HuH-7 (cell line): ENCODE data around the gene GRIN2A.

ENCODE experiments used
- DNase-seq: peaks from one replicate; pipeline ENCODE4 v3.0.0; 2011; ENCODE audit warnings: low spot score

GRIN2A gene

GRCh38 chr16:10130538-10130937 is 51.7 kb downstream of the GRIN2A start:
- no peak for DNase-seq

GRCh38 chr16:10128397-10129258 is 53.6 kb downstream of the GRIN2A start:
- no peak for DNase-seq

GRCh38 chr16:10126686-10127085 is 55.5 kb downstream of the GRIN2A start:
- DNase-seq = no peak

DNA sequence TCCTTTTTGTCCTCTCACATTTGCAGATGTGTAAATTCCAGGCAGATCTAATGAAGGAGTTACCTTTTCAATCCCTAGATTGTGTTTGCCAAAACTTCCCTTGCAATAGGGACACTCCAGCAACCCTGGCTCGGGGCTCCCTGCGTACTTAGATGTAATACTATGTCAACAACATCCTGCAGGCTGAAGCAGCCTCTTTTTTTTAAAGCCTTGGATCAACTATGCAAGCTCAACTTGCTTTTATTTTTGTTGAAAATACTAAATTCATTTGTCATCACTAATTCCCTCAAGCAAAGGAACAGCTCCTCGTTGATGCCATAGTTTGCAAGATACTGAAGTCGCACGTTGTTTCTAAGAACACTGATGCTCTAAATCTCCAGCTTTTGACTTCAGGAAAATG is 59.1 kb downstream of the GRIN2A start:
- DNase-seq = no peak

GRCh38 chr16:10122546-10122945 is 59.7 kb downstream of the GRIN2A start:
- DNase-seq = peak; percentile 12

GRCh38 chr16:10121897-10122425 is 60.3 kb downstream of the GRIN2A start:
- no peak for DNase-seq

GRCh38 chr16:10121491-10121890 is 60.7 kb downstream of the GRIN2A start:
- DNase-seq = no peak

DNA sequence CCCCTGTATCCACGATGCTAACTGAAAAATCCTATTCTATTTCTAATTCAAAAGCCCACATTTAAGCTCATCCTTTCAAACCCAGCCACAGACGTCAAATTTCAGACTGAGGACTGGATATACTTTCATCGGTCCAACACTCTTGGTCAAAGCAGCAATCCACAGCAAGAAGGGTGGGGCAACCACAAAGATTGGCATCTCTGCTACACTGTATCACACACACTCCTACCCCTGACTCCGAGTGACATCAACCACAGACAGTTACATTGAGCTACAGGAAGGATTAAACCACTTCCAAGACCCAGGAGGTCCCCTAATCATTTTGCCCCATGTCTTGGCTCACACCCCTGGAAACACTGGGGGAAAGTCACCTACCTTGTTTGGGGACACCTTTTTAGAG is 61.3 kb downstream of the GRIN2A start:
- DNase-seq = no peak

GRCh38 chr16:10114409-10114808 is 67.8 kb downstream of the GRIN2A start:
- no peak for DNase-seq

DNA sequence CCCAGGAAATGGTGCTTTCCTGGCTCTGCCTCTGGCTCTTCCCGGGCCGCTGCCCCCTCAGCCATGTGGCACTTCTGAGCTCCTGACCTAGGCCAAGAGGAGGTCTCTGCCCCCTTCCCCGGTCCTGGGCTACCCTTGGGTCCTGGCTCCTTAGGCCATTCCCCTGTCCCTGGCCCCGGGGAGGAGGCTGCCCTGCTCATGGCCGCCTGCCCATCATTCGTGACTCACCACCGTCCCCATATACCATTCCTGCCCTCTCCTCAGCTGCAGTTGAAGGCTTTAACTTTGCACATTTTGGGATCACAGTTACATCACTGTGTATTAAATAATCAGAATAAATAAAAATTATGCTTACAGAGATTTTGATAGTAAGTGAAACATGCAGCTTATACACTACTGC is 69.0 kb downstream of the GRIN2A start:
- DNase-seq = no peak

DNA sequence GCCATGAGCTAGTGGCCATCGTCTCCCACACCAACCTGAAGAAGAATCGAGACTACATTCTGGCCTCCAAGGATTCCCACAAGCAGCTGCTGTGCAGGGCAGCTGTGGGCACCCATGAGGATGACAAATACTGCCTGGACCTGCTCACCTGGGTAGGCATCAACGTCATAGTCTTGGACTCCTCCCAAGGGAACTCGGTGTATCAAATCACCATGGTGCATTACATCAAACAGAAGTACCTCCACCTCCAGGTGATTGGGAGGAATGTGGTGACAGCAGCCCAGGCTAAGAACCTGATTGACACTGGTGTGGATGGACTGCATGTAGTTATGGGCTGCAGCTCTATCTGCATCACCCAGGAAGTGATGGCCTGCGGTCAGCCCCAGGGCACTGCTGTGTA is 70.2 kb downstream of the GRIN2A start:
- DNase-seq = no peak

GRCh38 chr16:10111156-10111761 is 71.0 kb downstream of the GRIN2A start:
- no peak for DNase-seq

- DNase-seq = no peak
These were observed 71.7 kb downstream of the GRIN2A start for GRCh38 chr16:10110552-10110951.

DNA sequence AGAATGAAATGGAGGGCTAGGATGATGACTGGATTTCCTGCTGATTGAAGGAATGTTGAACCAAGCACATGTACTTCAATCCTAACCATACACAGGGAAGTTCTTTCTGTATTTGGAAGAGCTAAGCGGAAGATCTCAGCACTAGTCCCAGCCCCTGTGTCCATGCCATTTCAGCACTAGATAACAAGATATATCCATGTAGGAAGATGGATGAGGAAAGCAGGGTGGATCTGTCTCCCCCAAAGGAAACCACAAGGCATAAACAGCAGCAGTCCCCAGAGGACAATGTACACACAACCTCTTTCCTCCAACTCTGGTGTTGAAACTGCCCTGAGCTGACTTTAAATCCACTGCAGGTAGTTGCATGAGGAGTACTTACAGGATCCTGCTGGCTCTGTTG is 75.1 kb downstream of the GRIN2A start:
- no peak for DNase-seq

DNA sequence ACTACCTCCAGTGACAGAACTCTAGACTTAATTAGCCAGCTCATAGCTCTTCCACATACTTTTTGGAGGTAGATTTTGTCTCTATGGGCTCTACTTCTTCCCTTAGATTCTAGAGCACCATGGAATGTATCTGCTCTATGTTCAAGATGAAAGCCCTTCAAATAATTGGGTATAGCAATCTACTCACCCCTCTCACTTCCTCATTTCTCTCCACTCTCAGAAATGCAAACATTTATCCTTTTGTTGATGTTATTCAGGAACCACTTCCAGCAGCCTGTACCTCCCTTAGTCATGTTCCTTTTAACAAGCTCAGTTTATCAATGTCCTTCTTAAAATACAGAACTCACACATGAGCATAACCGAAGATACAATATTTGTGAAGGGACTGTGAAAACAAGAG is 78.5 kb downstream of the GRIN2A start:
- DNase-seq = no peak

DNA sequence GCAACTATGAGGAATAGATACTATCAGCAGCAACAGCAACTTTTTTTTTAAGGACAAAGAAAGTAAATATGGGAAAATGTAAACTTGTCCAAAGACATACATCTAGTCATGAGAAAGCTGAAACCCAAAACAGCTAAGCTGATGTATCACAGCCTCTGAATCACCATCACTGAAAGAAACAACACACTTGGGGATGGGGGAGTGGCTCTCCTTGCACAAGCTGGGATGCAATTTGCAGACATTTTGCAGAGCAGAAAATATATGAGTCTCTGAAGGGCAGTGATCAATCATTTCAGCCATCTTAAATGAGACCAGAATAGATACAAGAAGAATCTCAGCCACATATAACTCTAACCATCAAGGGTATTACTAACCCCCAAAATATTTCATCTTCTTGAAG is 79.1 kb downstream of the GRIN2A start:
- no peak for DNase-seq

DNA sequence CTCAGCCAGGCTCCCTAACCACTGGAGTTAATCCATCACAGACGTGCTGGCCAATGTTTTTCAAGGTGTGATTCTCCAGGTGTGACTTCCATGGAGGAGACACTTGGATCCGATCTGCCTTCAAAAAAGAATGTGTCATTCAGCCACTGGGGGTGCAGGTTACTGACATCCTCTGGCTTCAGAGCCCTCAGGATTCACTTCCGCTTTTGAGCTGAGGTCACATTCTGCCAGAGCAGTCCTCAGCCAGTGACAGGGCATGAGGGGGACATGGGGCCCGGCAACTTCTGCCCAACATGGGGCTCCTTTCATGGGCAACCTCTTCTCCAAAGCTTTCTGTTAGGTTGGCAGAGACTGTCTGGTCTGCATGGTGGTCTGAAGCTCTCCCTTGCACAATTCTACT is 81.4 kb downstream of the GRIN2A start:
- no peak for DNase-seq

- no peak for DNase-seq
These were observed 83.2 kb downstream of the GRIN2A start for GRCh38 chr16:10098991-10099390.

- no peak for DNase-seq
These were observed 85.0 kb downstream of the GRIN2A start for GRCh38 chr16:10097271-10097670.

DNA sequence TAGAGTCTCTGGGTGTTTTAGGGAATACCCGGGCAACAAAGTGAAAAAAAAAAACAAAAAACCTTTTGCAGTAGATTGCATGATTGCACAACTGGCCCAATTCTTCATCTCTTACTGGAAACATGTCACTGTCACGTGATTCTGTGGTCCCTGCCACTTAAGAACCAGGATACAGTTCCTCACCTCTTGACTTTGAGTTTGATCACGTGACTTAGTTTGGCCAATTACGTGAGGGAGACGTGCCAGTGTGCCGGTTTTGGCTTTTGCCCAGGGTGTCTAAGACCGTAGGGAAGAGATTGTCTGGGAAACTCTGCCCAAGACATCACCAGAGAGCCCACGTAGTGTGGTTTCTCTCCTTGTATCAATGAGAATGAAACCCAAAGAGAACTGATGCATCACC is 88.7 kb downstream of the GRIN2A start:
- DNase-seq = no peak

DNA sequence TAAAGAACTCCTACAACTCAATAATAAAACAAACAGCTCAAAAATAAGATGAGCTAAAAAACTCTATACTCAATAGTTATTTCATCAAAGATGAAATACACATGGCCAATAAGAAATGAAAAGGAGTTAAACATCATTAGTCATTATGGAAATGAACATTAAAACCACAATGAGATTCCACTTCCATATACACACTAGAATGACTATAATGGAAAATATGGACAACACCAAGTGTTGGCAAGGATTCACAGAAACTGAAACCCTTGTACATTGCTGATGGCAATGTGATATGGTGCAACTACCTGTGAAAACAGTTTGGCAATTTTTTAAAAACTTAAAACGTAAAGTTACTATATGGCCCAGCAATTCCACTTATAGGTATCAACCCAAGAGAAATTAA is 91.4 kb downstream of the GRIN2A start:
- no peak for DNase-seq

GRCh38 chr16:10088380-10088793 is 93.8 kb downstream of the GRIN2A start:
- no peak for DNase-seq

GRCh38 chr16:10087151-10087550 is 95.1 kb downstream of the GRIN2A start:
- DNase-seq = no peak

DNA sequence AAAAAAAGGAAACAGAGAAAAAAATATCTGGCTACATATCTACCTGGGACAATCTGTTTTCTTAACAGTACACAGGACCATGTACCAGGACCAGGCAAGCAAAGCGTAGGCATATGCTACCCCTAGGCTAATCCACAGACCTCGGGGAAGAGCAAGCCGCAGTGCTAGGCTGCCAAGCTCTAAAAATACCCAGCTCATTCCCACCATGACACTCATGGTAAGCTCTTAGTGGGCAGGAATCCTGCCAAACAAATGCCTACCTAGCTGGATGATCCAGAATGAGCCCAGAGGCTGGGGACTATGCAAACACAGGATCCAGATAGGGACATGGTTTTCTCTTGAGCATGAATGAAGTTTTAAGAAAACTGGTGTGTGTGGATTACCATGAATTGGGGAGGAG is 95.6 kb downstream of the GRIN2A start:
- no peak for DNase-seq
